ENCODE results near the gene FAM237A.

Gene FAM237A

DNA sequence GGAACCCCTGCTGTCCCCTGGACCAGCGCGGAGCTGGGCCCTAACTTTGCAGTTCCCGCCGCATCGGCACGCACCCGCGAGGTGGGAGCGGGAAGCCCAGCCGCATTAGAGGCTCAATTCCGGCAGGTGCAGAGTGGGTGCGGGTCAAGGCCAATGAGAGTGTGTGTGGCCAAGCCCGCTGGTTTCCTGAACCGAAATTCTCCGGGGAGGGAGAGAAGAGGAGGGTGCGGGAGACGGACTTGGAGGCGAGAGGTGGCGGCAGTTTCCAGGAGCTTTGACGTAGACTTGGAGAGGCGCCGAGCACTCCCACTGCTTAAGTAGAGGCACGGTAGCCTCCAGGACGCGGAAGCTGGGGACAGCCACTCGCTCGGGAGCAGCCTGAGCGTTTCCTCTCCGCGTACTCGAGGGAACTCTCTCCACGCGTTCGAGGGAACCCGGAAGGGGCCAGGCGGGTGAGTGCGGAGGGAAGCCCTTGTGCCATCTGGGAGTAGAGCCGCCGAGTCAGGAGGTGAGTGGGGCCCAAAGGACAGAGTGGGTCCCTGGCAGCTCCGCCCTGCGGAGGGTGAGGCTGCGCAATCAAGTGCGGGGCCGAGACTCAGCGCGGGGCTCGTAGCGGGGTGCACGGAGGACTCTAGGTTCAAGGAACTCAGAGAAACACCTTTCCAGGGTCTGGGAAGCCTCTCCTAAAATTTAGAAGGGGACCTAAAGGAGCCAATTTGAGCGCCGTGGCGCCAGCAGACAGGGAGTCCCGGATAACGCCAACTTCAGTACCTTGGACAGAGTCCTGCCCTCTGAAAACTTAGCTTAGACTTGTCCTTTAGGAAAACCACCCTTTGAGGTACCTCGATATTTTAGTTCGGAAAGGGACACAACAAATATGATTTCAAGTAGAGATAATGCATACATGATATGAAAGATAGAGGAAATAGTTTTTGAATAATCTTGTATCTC lies at the start of gene FAM237A:
Gene FAM237A, plus strand, starts transcription at position 413 of the 951 bp plus-strand sequence. CDS start 1,750 bp downstream, outside the sequence.
- H3K4me3 ChIP-seq (ENCODE audit: low read length) = peak within 1 kb of the TSS; percentile 77
- no peak within 1 kb of the TSS for H3K27ac ChIP-seq (ENCODE audit: low read length)
- H3K4me1 ChIP-seq (ENCODE audit: insufficient read depth, low read length) = no peaks in the 10 kb centered on the region; the same call in 1 of the 2 replicates
- H3K27me3 ChIP-seq (ENCODE audit: insufficient read depth, low read length) = peaks cover 72% of the 10 kb centered on the region
- H3K9me3 ChIP-seq (ENCODE audit: insufficient read depth, low read depth, low read length) = no peaks in the 10 kb centered on the region
- H3K9ac ChIP-seq (ENCODE audit: low read depth, low read length) = no peak within 1 kb of the TSS
- no peaks in the 10 kb centered on the region for H3K36me3 ChIP-seq (ENCODE audit: insufficient read depth, low read depth, low read length)

DNA sequence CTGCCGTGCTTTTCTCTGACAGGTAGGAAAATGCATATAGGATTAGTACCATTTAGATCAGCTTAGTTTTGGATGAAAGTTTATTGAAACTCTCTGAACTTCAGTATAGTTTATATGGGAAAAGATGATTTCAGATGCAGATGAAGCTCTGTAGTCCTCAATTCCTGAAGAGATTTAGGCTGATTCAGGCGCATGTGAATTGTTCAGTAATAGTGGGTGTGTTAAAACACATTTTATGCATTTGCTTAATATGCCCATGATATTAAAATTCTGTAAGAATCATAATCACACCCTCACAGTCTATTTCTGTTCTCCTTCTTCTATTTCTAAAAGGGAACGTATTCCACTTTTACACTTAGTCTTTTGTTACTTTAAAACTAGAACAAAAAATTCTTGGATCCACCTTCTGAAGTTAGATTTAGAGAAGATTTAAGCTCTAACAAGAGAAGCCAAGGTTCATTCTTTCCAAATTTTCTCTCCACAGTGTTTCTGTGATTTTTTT lies 44.5 kb upstream of the FAM237A start:
- Histone ChIP-seq H3K36me3 (ENCODE audit: insufficient read depth, low read depth, low read length) (peaks cover 21% of the 10 kb centered on the region), H3K27me3 (ENCODE audit: insufficient read depth, low read length) (no peaks in the 10 kb centered on the region), H3K4me3 (ENCODE audit: low read length) (no peak overlapping the region), H3K9me3 (ENCODE audit: insufficient read depth, low read depth, low read length) (no peaks in the 10 kb centered on the region), H3K4me1 (ENCODE audit: insufficient read depth, low read length) (no peaks in the 10 kb centered on the region), H3K27ac (ENCODE audit: low read length) (no peak overlapping the region), H3K9ac (ENCODE audit: low read depth, low read length) (no peak overlapping the region)

DNA sequence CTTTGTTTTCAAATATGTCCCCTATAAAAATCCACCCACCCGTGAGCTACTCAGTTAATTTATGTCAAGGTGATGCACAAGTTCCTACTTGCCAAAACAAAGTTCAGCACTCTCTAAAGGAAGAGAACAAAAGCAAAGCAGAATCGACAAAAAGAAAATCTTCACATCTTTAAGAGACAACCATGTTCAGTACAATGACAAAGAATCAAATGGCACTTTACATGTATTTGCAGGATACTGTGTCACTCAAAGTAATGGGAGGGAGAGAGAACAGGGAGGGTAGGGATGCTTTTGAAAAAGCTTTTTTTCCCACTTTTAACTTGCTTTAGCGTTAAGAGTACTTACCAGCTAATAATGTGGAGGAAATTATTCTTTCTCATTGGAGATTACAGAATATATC lies 39.0 kb upstream of the FAM237A start:
- Histone ChIP-seq H3K27me3 (ENCODE audit: insufficient read depth, low read length) (no peaks in the 10 kb centered on the region), H3K4me3 (ENCODE audit: low read length) (no peak overlapping the region), H3K9me3 (ENCODE audit: insufficient read depth, low read depth, low read length) (no peaks in the 10 kb centered on the region), H3K36me3 (ENCODE audit: insufficient read depth, low read depth, low read length) (0 out of 2 replicates have a peak, but pooled peaks cover 4% of the 10 kb centered on the region), H3K9ac (ENCODE audit: low read depth, low read length) (no peak overlapping the region), H3K27ac (ENCODE audit: low read length) (no peak overlapping the region), H3K4me1 (ENCODE audit: insufficient read depth, low read length) (no peaks in the 10 kb centered on the region)

DNA sequence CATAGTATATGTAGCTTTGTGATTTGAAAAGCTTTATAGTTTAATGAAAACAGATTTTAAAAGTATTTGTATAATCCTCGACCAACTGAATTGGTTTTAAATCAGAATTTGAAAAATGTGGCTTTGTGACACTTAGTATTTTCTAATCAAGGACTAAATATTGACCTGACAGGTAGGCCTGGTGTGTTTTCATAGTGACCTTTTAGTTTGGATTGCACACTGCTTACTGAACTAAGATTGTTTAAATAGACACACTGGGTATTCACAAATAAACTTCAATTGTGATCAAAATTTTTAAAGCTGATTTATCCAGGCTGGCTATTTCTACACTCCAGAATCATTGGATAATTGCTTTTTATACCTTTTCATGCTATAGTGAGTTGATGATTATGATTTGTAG lies 31.8 kb upstream of the FAM237A start:
- no peaks in the 10 kb centered on the region; the same call in 1 of the 2 replicates for H3K4me1 ChIP-seq (ENCODE audit: insufficient read depth, low read length)

DNA sequence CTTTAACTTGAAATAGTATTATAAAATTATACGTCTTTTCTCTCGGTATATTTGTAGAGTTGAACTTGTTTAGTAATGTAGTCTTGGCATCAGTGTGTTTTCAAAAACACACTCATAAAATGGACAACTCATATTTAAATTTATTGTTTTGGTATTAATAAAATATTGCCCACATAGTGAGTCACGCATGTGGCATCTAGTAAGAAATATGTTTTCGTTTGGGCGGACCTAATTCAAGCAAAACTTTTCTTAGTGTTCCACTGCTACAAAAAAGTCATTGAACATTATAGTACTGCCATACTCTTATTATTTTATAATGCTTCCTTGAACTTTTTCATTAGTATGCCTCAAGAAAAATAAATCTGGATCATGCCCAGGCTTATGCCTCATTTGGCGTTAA lies 31.1 kb upstream of the FAM237A start:
- Histone ChIP-seq H3K27ac (ENCODE audit: low read length) (no peak overlapping the region), H3K9me3 (ENCODE audit: insufficient read depth, low read depth, low read length) (no peaks in the 10 kb centered on the region; the same call in 1 of the 2 replicates)

More for the DNA sequence above, 31.8 kb upstream of the FAM237A start:
- Histone ChIP-seq H3K4me3 (ENCODE audit: low read length) (no peak overlapping the region), H3K9ac (ENCODE audit: low read depth, low read length) (no peak overlapping the region), H3K27ac (ENCODE audit: low read length) (no peak overlapping the region), H3K36me3 (ENCODE audit: insufficient read depth, low read depth, low read length) (0 out of 2 replicates have a peak, but pooled peaks cover 4% of the 10 kb centered on the region), H3K9me3 (ENCODE audit: insufficient read depth, low read depth, low read length) (no peaks in the 10 kb centered on the region; the same call in 1 of the 2 replicates), H3K27me3 (ENCODE audit: insufficient read depth, low read length) (no peaks in the 10 kb centered on the region)

DNA sequence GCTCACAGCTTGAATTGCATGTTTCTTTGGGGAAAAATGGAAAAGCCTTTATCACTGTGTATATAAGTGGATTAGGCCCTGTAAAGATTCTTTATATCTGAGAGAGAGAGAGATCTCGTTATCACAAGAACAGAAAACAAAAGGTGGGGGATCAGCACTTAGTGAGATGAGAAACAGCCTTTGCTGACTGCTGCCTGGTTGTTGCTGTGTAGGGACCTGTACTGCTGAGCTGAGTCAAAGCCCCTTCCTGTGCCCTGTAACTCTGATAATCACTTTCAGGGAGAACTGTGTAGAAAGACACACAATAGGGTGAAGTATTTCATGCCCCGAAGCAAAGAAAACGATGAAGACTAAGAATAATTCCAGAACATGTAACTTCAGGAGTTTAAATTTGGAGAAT lies 30.6 kb upstream of the FAM237A start:
- Histone ChIP-seq H3K9ac (ENCODE audit: low read depth, low read length) (no peak overlapping the region), H3K27ac (ENCODE audit: low read length) (no peak overlapping the region), H3K4me1 (ENCODE audit: insufficient read depth, low read length) (no peaks in the 10 kb centered on the region; the same call in 1 of the 2 replicates), H3K4me3 (ENCODE audit: low read length) (no peak overlapping the region), H3K36me3 (ENCODE audit: insufficient read depth, low read depth, low read length) (0 out of 2 replicates have a peak, but pooled peaks cover under 1% of the 10 kb centered on the region), H3K27me3 (ENCODE audit: insufficient read depth, low read length) (no peaks in the 10 kb centered on the region), H3K9me3 (ENCODE audit: insufficient read depth, low read depth, low read length) (no peaks in the 10 kb centered on the region; the same call in 1 of the 2 replicates)

More for the DNA sequence above, 31.1 kb upstream of the FAM237A start:
- H3K4me1 ChIP-seq (ENCODE audit: insufficient read depth, low read length) = no peaks in the 10 kb centered on the region; the same call in 1 of the 2 replicates
- H3K36me3 ChIP-seq (ENCODE audit: insufficient read depth, low read depth, low read length) = 0 out of 2 replicates have a peak, but pooled peaks cover 4% of the 10 kb centered on the region
- H3K9ac ChIP-seq (ENCODE audit: low read depth, low read length) = no peak overlapping the region
- H3K27me3 ChIP-seq (ENCODE audit: insufficient read depth, low read length) = no peaks in the 10 kb centered on the region
- no peak overlapping the region for H3K4me3 ChIP-seq (ENCODE audit: low read length)

DNA sequence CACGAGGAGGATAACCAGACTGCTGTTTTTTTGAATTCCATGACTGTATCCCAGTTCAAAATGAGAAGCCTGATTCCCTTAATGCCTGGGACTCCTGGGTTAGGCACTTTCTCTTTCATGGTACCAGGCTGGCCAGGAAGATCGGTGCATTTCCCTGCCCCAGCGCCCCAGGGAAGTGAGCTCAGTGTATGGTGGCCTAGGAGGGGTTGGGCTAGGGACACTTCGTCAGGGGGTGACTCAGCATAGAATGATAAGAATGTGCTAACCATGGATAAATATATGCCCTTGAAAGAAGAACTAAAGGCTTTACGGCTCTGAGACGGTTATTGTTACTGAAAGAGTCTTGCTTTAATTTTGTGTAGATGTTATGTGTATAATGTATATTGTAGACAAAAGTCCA lies 27.5 kb upstream of the FAM237A start:
- H3K36me3 ChIP-seq (ENCODE audit: insufficient read depth, low read depth, low read length) = no peaks in the 10 kb centered on the region
- H3K9ac ChIP-seq (ENCODE audit: low read depth, low read length) = no peak overlapping the region
- no peak overlapping the region for H3K4me3 ChIP-seq (ENCODE audit: low read length)
- H3K27me3 ChIP-seq (ENCODE audit: insufficient read depth, low read length) = no peaks in the 10 kb centered on the region
- H3K27ac ChIP-seq (ENCODE audit: low read length) = no peak overlapping the region
- no peaks in the 10 kb centered on the region; the same call in 1 of the 2 replicates for H3K9me3 ChIP-seq (ENCODE audit: insufficient read depth, low read depth, low read length)
- no peaks in the 10 kb centered on the region; the same call in 1 of the 2 replicates for H3K4me1 ChIP-seq (ENCODE audit: insufficient read depth, low read length)

DNA sequence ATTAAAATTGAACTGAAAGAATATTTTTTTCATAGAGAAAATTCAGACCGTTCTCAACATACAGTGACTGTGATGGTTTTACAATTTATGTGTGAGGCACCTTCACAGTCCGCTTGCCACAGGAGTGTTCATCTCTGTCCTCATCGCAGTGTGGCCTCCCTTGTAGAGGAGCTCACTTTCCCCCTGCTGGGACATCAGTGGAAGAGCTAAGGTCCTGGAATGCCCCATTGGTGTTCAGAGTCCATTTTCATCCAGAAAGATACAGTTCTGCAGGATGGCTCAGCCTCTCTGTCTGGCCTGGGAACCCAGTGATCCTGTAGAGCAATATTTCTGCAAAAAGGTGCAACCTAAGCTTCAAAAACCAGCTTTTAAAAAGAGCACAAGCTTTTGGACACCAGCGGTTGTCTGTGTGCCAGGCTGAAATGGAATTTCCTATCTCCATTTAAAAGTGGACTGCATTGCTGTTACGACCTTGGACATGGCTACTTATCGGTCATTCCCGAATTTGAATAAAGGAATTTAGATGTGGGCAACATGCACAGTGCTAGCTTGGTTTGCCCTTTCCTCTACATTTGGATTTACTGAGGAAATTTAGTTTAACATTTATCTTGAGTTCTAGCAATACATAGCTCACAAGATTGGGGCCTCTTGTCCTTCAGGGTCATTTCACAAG lies 26.7 kb upstream of the FAM237A start:
- H3K9ac ChIP-seq (ENCODE audit: low read depth, low read length) = no peak overlapping the region
- H3K9me3 ChIP-seq (ENCODE audit: insufficient read depth, low read depth, low read length) = no peaks in the 10 kb centered on the region; the same call in 1 of the 2 replicates
- no peaks in the 10 kb centered on the region; the same call in 1 of the 2 replicates for H3K4me1 ChIP-seq (ENCODE audit: insufficient read depth, low read length)
- no peaks in the 10 kb centered on the region for H3K27me3 ChIP-seq (ENCODE audit: insufficient read depth, low read length)
- no peaks in the 10 kb centered on the region for H3K36me3 ChIP-seq (ENCODE audit: insufficient read depth, low read depth, low read length)
- H3K27ac ChIP-seq (ENCODE audit: low read length) = no peak overlapping the region
- no peak overlapping the region for H3K4me3 ChIP-seq (ENCODE audit: low read length)

DNA sequence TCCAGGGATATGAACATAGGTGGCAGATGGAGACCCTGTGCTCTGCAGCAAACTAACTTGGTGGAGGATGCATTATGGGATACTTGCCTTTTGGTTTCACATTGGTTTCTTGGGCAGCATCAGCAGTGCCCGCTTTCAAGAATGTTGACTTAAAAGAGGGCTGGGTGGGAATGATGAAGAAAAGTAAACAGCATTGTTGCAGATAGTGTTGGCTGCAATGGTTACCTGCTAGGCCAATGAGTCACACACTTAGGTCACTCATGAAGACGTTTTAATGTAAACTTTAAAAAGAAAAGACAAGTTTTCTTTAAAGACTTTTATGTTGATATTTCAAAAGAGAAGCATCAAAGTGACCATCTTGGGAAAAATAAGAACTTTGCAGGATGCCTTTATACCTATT lies 26.1 kb upstream of the FAM237A start:
- H3K9me3 ChIP-seq (ENCODE audit: insufficient read depth, low read depth, low read length) = no peaks in the 10 kb centered on the region; the same call in 1 of the 2 replicates
- no peaks in the 10 kb centered on the region; the same call in 1 of the 2 replicates for H3K4me1 ChIP-seq (ENCODE audit: insufficient read depth, low read length)
- H3K27ac ChIP-seq (ENCODE audit: low read length) = no peak overlapping the region
- no peak overlapping the region for H3K4me3 ChIP-seq (ENCODE audit: low read length)
- H3K27me3 ChIP-seq (ENCODE audit: insufficient read depth, low read length) = no peaks in the 10 kb centered on the region
- H3K9ac ChIP-seq (ENCODE audit: low read depth, low read length) = no peak overlapping the region
- no peaks in the 10 kb centered on the region for H3K36me3 ChIP-seq (ENCODE audit: insufficient read depth, low read depth, low read length)

DNA sequence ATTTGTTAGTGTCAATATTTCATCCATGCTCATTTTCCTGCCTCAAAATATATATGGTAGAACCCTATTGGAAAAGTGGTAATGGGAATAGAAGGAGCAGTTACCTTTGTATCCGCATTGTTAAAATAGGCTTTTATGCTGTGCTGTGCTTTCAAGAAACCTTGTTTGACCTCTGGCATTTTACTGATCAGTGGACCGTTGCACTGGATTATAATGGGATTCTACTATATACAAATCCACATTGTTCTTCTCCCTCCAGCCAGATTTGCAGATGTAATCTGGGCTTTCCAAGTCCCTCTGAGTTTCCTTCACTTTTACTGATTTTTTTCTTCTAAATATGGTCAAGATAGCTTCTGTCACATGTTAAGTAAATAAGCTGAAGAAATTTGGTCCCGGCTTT lies 23.3 kb upstream of the FAM237A start:
- Histone ChIP-seq H3K27me3 (ENCODE audit: insufficient read depth, low read length) (no peaks in the 10 kb centered on the region), H3K36me3 (ENCODE audit: insufficient read depth, low read depth, low read length) (no peaks in the 10 kb centered on the region), H3K9ac (ENCODE audit: low read depth, low read length) (no peak overlapping the region), H3K4me1 (ENCODE audit: insufficient read depth, low read length) (no peaks in the 10 kb centered on the region; the same call in 1 of the 2 replicates), H3K4me3 (ENCODE audit: low read length) (no peak overlapping the region), H3K27ac (ENCODE audit: low read length) (no peak overlapping the region), H3K9me3 (ENCODE audit: insufficient read depth, low read depth, low read length) (no peaks in the 10 kb centered on the region)

DNA sequence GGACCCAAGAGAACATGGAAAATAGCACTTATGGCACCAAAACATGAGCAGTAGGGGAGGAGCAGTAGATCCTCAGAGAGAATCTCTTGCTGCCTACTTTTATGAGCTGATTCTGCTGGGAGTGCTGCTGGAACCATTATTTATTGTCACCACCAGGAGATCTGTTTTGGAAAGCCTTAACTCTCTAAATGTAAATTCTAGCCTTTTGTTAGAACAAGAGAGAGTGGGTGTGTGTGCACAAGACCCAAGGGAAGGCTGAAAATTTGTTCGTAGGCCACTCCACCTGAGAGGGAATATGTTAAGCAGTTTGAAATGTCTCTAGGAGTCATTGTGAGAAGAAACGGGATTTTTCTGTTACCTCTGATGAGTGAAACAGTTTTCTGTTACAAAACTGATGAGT lies 16.2 kb upstream of the FAM237A start:
- Histone ChIP-seq H3K36me3 (ENCODE audit: insufficient read depth, low read depth, low read length) (no peaks in the 10 kb centered on the region), H3K4me3 (ENCODE audit: low read length) (no peak overlapping the region), H3K27ac (ENCODE audit: low read length) (no peak overlapping the region), H3K9ac (ENCODE audit: low read depth, low read length) (no peak overlapping the region), H3K27me3 (ENCODE audit: insufficient read depth, low read length) (no peaks in the 10 kb centered on the region; the same call in 1 of the 2 replicates), H3K9me3 (ENCODE audit: insufficient read depth, low read depth, low read length) (no peaks in the 10 kb centered on the region), H3K4me1 (ENCODE audit: insufficient read depth, low read length) (no peaks in the 10 kb centered on the region)
